Ovary (tissue), 9 donors: Measurements from ENCODE around the gene TMEM164. TPM values are rescaled to one million over a fixed set of nuclear protein-coding genes. Genes with fewer than 3 reads are reported as not detected.

ENCODE experiments used
- DNase-seq, 5 donors: peaks; one replicate each; pipeline ENCODE4 v3.0.0-alpha.2; 2019 to 2020
- H3K27ac ChIP-seq, 2 donors: fragments of 200-600 bp; one replicate each; pipeline versions ENCODE4 v1.5.1 to v1.8.0; 2019 to 2022
- H3K27me3 ChIP-seq: fragments of 200-600 bp; one replicate; pipeline ENCODE4 v1.8.0; 2022
- H3K36me3 ChIP-seq: fragments of 200-600 bp; sonication (generic); one replicate; pipeline ENCODE4 v1.5.1; 2019
- H3K4me1 ChIP-seq: one replicate; pipeline ENCODE4 v1.8.1; 2013; ENCODE audit warnings: mild to moderate bottlenecking, moderate library complexity; ENCODE audit not compliant: insufficient read depth
- H3K4me3 ChIP-seq: fragments of 200-600 bp; sonication (generic); one replicate; pipeline ENCODE4 v1.5.1; 2017
- H3K9me3 ChIP-seq, 2 donors: fragments of 200-600 bp in 1 of 2; sonication (generic) in 1 of 2; one replicate each; pipeline versions ENCODE4 v1.5.1 to v1.8.1; 2013 to 2019; ENCODE audit warnings: mild to moderate bottlenecking in 1 of 2, moderate library complexity in 1 of 2
- EP300 ChIP-seq: sonication (generic); formaldehyde crosslinking; IDR thresholded peaks from one replicate; pipeline ENCODE4 v1.6.1; 2017; ENCODE audit warnings: antibody characterized with exemption
- POLR2A ChIP-seq: fragments of 450-650 bp; IDR thresholded peaks from one replicate; pipeline ENCODE4 v1.6.1; 2017; ENCODE audit warnings: antibody characterized with exemption, mild to moderate bottlenecking, moderate library complexity
- WGBS, 3 donors: extraction: QIAGEN DNeasy Blood & Tissue Kit in 1 of 3; methylation state at CpG; one replicate each; pipeline versions ENCODE4 v1.1.5 to v1.1.7; 2013 to 2017; 5-methylcytosine and 5-hydroxymethylcytosine counted together
- intact Hi-C, 4 donors: fragments of 100-400 bp; cut with DNase I; formaldehyde crosslinking; loops; one replicate each; pipeline versions ENCODE4 v1.11.0 to v1.15.1; 2022 to 2023
- polyA plus RNA-seq, 2 donors: library from polyadenylated mRNA; stranded (reverse); fragments of 200-250 nt in 1 of 2; fragments of 350-450 nt in 1 of 2; fragmentation: Illumina TruSeq in 1 of 2; extraction: RNeasy Lipid Tissue Mini Kit (QIAGEN cat#74804) in 1 of 2; gene quantifications; one replicate each; pipeline ENCODE4 v1.2.3, GENCODE V29; 2013 to 2014
- total RNA-seq, 7 donors: library from RNA; depleted of rRNA in 2 of 7; stranded (reverse); fragments of >200 nt in 2 of 7; fragmentation: NEBNext Ultra II Directional in 3 of 7; extraction: Animal tissue kit (Norgen Biotek cat#: 25700) in 3 of 7; gene quantifications; one replicate each; pipeline versions ENCODE4 v1.1.0 to v1.2.4, GENCODE V29; 2016 to 2023
- TF ChIP-seq, protein P1 (sequence below), 3 donors: fragments of 450-650 bp in 2 of 3; fragments of 200-600 bp in 1 of 3; IDR thresholded peaks; one replicate each; pipeline versions ENCODE4 v1.5.1 to v1.8.0; 2016 to 2022; ENCODE audit warnings: antibody characterized with exemption in 3 of 3, mild to moderate bottlenecking in 1 of 3
- donor health status: DM: no; HTN: no; CAD: no; lungs with moderate emphysema.
- donor health status: DM: no; HTN: no; CAD: no.
- donor health status: Bipolar disorder and iron deficiency.
- donor health status: DM: yes; HTN: yes; CAD: no.
- donor health status: DM: no; HTN: no; CAD: no.
- donor health status: DM: yes; HTN: yes; CAD: no.

The TMEM164 gene
- total and polyA plus RNA-seq, 9 donors = 17.5 to 59.4 (median 32.4) TPM

GRCh38 chrX:110132450-110133114 is 129.7 kb downstream of the TMEM164 start:
- Histone ChIP-seq H3K4me3 (no peak overlapping the region), H3K27me3 (no peaks in the 10 kb centered on the region), H3K36me3 (no peaks in the 10 kb centered on the region), H3K9me3 (no peaks in the 10 kb centered on the region), H3K27ac (no peak overlapping the region), H3K4me1 (no peaks in the 10 kb centered on the region)
- 77 to 84% (median 83%) methylated on average over 1 of the region's 1 CpG for WGBS, 3 donors
- no peak for DNase-seq
- intact Hi-C loops = no loop called here
- TF ChIP-seq POLR2A (no peak), EP300 (no peak)
- TF ChIP-seq, protein P1, sequence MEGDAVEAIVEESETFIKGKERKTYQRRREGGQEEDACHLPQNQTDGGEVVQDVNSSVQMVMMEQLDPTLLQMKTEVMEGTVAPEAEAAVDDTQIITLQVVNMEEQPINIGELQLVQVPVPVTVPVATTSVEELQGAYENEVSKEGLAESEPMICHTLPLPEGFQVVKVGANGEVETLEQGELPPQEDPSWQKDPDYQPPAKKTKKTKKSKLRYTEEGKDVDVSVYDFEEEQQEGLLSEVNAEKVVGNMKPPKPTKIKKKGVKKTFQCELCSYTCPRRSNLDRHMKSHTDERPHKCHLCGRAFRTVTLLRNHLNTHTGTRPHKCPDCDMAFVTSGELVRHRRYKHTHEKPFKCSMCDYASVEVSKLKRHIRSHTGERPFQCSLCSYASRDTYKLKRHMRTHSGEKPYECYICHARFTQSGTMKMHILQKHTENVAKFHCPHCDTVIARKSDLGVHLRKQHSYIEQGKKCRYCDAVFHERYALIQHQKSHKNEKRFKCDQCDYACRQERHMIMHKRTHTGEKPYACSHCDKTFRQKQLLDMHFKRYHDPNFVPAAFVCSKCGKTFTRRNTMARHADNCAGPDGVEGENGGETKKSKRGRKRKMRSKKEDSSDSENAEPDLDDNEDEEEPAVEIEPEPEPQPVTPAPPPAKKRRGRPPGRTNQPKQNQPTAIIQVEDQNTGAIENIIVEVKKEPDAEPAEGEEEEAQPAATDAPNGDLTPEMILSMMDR (IDR thresholded peaks at IDR 0.05) = no peak

- no peaks in the 10 kb centered on the region for H3K9me3 ChIP-seq
- TF ChIP-seq, protein P1 (IDR thresholded peaks at IDR 0.05) = no peak
- no peak for TF ChIP-seq POLR2A
- no peak for TF ChIP-seq EP300
- WGBS, 3 donors = 75 to 79% (median 77%) methylated on average over 5 of the region's 5 CpGs
- no peak overlapping the region for H3K27ac ChIP-seq
- H3K27me3 ChIP-seq = no peaks in the 10 kb centered on the region
- no peaks in the 10 kb centered on the region for H3K36me3 ChIP-seq
- H3K4me3 ChIP-seq = no peak overlapping the region
- intact Hi-C loops = no loop called here
- no peak for DNase-seq
- H3K4me1 ChIP-seq = no peaks in the 10 kb centered on the region
These were observed 130.9 kb downstream of the TMEM164 start for GRCh38 chrX:110133735-110134370.

DNA sequence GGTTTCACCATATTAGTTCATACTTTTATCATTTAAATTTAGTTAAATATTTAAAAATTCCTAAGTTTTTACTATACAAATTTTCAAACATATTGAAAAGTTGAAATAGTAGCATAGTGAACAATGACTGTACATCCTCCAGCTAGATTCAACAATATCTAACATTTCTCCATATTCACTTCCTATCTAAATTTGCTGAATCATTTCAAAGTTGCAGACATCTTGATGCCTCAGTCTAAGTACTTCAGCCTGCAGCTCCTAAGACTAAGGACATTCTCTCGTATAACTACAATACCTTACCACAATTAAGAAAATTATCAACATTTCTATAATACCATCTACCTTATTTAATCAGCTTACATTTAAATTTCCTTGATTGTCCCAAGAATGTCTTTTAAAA is 132.7 kb downstream of the TMEM164 start:
- Histone ChIP-seq H3K9me3 (no peaks in the 10 kb centered on the region), H3K4me1 (no peaks in the 10 kb centered on the region), H3K4me3 (no peak overlapping the region), H3K27me3 (no peaks in the 10 kb centered on the region), H3K36me3 (no peaks in the 10 kb centered on the region), H3K27ac (no peak overlapping the region)
- TF ChIP-seq, protein P1 (IDR thresholded peaks at IDR 0.05) = no peak
- intact Hi-C loops = no loop called here
- WGBS, 3 donors = 80 to 88% (median 80%) methylated on average over 1 of the region's 1 CpG
- no peak for DNase-seq

GRCh38 chrX:110136136-110136535 is 133.2 kb downstream of the TMEM164 start:
- Histone ChIP-seq H3K4me3 (no peak overlapping the region), H3K9me3 (no peaks in the 10 kb centered on the region), H3K36me3 (no peaks in the 10 kb centered on the region), H3K27me3 (no peaks in the 10 kb centered on the region), H3K27ac (no peak overlapping the region), H3K4me1 (no peaks in the 10 kb centered on the region)
- TF ChIP-seq EP300 (no peak), POLR2A (no peak)
- TF ChIP-seq, protein P1 (IDR thresholded peaks at IDR 0.05) = no peak
- WGBS, 3 donors = 59 to 70% (median 61%) methylated on average over 4 of the region's 4 CpGs
- DNase-seq = no peak
- intact Hi-C loops = no loop called here
